Endothelial cell of umbilical vein (primary cell): ENCODE measurements around the gene JARID2.

Experiments used
- FOS ChIP-seq: IDR thresholded peaks from 2 replicates; pipeline ENCODE4 v1.6.1; 2011; ENCODE audit warnings: mild to moderate bottlenecking, low read length, moderate library complexity, borderline replicate concordance; ENCODE audit not compliant: insufficient read depth
- MAX ChIP-seq: IDR thresholded peaks from 2 replicates; pipeline ENCODE4 v1.6.1; 2011; ENCODE audit not compliant: insufficient read depth, insufficient read length
- MYC ChIP-seq: IDR thresholded peaks from one replicate; pipeline ENCODE4 v1.6.1; 2011; ENCODE audit warnings: mild to moderate bottlenecking, low read depth, low read length
- POLR2A ChIP-seq: IDR thresholded peaks from 2 replicates; pipeline ENCODE4 v1.6.1; 2012; ENCODE audit warnings: low read depth, mild to moderate bottlenecking, control low read depth, low read length
- TF ChIP-seq, protein P1 (sequence below), 2 donors: IDR thresholded peaks; 1 replicate in 1 of 2; 2 replicates in 1 of 2; pipeline ENCODE4 v1.5.1; 2011; ENCODE audit warnings: low read length in 2 of 2, mild to moderate bottlenecking in 2 of 2, moderate library complexity in 2 of 2, control low read depth in 1 of 2, inconsistent platforms in 1 of 2, low read depth in 1 of 2; ENCODE audit not compliant: insufficient read depth in 1 of 2; ENCODE audit errors: extremely low read depth in 1 of 2

DNA sequence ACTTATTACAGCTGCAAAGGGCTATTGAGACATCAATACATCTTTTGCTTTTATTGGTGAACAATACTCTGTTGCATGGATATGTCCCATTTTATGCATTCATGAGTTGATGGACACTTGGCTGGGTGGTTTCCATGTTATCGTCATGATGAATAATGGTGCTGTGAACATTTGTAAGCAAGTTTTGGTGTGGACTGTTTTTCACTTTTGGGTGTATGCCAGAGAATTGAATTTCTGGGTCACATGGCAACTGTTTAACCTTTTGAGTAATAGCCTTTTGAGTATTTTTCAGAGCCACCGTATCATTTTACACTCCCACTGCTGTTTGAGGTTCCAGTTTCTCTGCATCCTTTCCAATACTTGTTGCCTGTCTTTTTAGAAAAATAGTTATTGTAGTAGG is 107.0 kb downstream of the JARID2 start:
- TF ChIP-seq FOS (no peak), MAX (no peak), POLR2A (no peak), MYC (no peak)
- TF ChIP-seq, protein P1, sequence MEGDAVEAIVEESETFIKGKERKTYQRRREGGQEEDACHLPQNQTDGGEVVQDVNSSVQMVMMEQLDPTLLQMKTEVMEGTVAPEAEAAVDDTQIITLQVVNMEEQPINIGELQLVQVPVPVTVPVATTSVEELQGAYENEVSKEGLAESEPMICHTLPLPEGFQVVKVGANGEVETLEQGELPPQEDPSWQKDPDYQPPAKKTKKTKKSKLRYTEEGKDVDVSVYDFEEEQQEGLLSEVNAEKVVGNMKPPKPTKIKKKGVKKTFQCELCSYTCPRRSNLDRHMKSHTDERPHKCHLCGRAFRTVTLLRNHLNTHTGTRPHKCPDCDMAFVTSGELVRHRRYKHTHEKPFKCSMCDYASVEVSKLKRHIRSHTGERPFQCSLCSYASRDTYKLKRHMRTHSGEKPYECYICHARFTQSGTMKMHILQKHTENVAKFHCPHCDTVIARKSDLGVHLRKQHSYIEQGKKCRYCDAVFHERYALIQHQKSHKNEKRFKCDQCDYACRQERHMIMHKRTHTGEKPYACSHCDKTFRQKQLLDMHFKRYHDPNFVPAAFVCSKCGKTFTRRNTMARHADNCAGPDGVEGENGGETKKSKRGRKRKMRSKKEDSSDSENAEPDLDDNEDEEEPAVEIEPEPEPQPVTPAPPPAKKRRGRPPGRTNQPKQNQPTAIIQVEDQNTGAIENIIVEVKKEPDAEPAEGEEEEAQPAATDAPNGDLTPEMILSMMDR (IDR thresholded peaks at IDR 0.05; ENCODE audit: extremely low read depth in 1 of 2, insufficient read depth in 1 of 2, low read depth in 1 of 2, low read length in 2 of 2), result no peak
